Lower leg skin (tissue), 4 donors: Measurements from ENCODE around the gene KLHDC9. TPM values are rescaled to one million over a fixed set of nuclear protein-coding genes. Genes with fewer than 3 reads are reported as not detected.
A peak's percentile ranks its signal among the peaks of the same experiment; 100 is the strongest.

Experiments
- DNase-seq, 2 donors: peaks; one replicate each; pipeline ENCODE4 v3.0.0-alpha.2; 2019; ENCODE audit warnings: low spot score in 2 of 2
- H3K4me3 ChIP-seq: fragments of 200-600 bp; sonication (generic); 2 replicates; pipeline ENCODE4 v1.5.1; 2017; ENCODE audit warnings: mild to moderate bottlenecking, low read depth; ENCODE audit not compliant: poor library complexity, severe bottlenecking
- POLR2A ChIP-seq, 2 donors: fragments of 450-650 bp; IDR thresholded peaks; one replicate each; pipeline ENCODE4 v1.6.1; 2016 to 2017; ENCODE audit warnings: antibody characterized with exemption in 2 of 2, mild to moderate bottlenecking in 1 of 2, moderate library complexity in 1 of 2
- WGBS, 2 donors: methylation state at CpG; one replicate each; pipeline ENCODE4 v1.1.5; 2018; 5-methylcytosine and 5-hydroxymethylcytosine counted together
- intact Hi-C: fragments of 100-400 bp; cut with DNase I; formaldehyde crosslinking; loops from one replicate; pipeline ENCODE4 v1.15.0; 2023; ENCODE audit warnings: low total_unique reads
- total RNA-seq, 4 donors: library from RNA; depleted of rRNA; stranded (reverse); fragments of >200 nt; gene quantifications; one replicate each; pipeline ENCODE4 v1.1.0, GENCODE V29; 2016
- TF ChIP-seq, protein P1 (sequence below), 3 donors: fragments of 450-650 bp; IDR thresholded peaks; one replicate each; pipeline ENCODE4 v1.5.1; 2016; ENCODE audit warnings: antibody characterized with exemption in 3 of 3, mild to moderate bottlenecking in 3 of 3, moderate library complexity in 2 of 3

KLHDC9 gene
- total RNA-seq, 4 donors from 2014 or later: 0.42 to 4.2 (median 1.9) TPM

DNA sequence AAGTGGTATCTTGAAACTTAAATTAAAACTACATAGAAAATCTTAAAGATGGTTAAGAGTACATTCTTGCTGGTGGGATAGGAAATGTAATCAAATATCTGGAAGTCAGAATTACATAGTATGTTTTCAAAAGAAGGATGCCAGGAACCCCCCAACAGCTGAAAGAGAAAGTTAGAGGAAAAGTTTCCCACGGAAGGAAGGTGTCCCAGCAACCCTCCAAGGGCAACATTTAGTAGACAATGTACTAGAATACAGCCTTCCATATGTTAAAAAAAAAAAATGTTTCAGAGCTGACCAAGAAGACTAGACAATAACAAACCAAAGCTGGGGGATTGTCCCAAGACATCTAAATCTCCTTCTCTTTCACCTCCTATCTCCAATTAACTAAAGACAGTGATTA lies 32.1 kb downstream of the KLHDC9 start:
- no peak for DNase-seq
- H3K4me3 ChIP-seq: no peak overlapping the region
- WGBS, 2 donors: 58 to 64% methylated on average over 1 of the region's 1 CpG
- intact Hi-C loops: no loop called here
- TF ChIP-seq, protein P1, sequence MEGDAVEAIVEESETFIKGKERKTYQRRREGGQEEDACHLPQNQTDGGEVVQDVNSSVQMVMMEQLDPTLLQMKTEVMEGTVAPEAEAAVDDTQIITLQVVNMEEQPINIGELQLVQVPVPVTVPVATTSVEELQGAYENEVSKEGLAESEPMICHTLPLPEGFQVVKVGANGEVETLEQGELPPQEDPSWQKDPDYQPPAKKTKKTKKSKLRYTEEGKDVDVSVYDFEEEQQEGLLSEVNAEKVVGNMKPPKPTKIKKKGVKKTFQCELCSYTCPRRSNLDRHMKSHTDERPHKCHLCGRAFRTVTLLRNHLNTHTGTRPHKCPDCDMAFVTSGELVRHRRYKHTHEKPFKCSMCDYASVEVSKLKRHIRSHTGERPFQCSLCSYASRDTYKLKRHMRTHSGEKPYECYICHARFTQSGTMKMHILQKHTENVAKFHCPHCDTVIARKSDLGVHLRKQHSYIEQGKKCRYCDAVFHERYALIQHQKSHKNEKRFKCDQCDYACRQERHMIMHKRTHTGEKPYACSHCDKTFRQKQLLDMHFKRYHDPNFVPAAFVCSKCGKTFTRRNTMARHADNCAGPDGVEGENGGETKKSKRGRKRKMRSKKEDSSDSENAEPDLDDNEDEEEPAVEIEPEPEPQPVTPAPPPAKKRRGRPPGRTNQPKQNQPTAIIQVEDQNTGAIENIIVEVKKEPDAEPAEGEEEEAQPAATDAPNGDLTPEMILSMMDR (IDR thresholded peaks at IDR 0.05): no peak
- TF ChIP-seq POLR2A (IDR thresholded peaks at IDR 0.05): no peak

DNA sequence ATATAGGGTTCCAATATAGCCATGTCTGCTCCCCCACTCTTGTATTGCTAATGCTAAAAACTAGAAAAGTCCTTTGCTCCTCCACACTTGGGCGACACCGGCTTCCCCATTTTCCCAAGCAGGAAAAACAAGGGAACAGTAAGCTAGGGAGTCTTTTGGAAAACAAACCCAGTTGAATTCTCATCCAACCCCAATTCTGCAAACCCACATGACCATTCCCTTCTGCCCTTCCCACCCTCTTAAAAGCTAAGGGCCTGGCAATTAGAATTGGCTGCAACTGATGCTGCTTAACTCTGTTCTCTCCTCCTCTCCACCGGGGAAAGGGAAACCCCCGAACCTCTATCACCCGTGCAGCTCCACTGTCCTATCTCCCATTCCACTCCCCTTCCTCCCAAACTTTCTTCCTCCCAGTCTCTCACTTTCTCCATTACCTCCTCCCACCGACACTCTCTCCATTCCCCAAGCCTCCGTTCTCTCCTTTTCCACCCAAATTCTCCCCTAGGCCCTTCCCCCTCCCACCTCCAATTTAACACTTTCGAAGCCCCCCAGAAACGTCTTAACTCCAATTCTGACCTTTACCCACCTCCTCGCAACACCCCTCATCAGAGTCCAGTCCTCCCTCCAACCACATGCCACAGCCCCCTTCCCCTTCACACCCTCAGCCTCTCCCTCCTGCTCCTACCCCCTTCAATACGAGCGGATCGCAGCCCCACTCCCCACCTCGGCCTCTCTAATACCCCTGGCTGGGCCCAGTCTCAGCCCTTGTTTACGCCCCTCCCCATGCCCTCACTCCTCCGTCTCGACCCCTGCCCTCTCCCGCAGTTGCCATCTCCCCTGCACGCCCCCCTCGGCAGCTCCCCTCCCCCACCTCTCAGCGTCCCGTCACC lies 33.6 kb downstream of the KLHDC9 start:
- intact Hi-C loops: no loop called here
- 3% methylated on average over 22 of the region's 22 CpGs for WGBS, 2 donors
- DNase-seq: no peak

DNA sequence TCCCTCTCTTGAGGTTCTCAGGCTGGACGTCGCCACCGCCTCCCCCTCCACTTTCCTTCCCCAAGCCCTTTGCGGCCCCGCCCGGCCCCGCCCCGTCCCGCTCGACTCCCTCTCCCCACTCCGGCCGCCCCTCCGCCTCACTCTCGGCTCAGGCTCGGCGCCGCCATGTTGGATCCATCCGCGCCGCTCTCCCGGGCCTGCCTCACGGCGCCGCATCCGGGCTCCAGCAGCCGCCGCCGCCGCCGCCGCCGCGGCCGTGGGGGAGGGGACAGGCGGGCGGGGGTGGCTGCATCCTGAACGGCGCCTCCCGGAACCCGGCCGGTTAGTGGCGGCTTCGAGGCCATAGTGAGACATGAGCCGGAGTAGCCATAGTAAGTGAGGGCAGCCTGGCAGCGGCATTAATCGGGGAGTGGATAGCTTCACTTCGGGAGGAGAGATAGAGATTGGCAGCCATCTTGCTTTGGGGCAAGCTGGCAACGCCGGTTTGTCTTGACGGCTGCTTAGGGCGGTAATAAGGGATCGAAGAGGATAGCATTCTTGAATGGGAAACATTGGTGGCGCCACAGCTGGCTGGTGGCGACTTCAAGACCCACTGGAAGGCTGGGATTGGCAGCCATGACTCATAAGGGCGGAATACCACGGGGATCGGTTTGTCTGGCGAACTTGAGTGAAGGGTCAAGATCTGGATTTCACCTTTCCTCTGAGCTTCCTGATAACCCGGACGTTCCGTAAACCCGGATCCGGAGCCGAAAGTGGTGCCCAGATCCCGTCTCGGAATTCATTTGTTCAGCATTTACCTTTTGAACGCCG lies 34.5 kb downstream of the KLHDC9 start, which contains the start of gene DEDD:
Gene DEDD (minus strand): TSS at position 258 of the 810 bp plus-strand sequence. CDS start 8,205 bp downstream, outside the sequence.
- WGBS, 2 donors: 1% methylated on average over 39 to 64 of the region's 68 CpGs
- peak; percentile 95 to 99 for DNase-seq
- intact Hi-C loops: no loop called here
- peak within 1 kb of the TSS; percentile 60 for H3K4me3 ChIP-seq
- no peak for TF ChIP-seq POLR2A (IDR thresholded peaks at IDR 0.05)
- TF ChIP-seq, protein P1 (IDR thresholded peaks at IDR 0.05): no peak

More for the DNA sequence above, 33.6 kb downstream of the KLHDC9 start:
- TF ChIP-seq POLR2A (IDR thresholded peaks at IDR 0.05): no peak
- TF ChIP-seq, protein P1 (IDR thresholded peaks at IDR 0.05): no peak
- peak overlapping the region; percentile 60 for H3K4me3 ChIP-seq

- no peak for TF ChIP-seq POLR2A (IDR thresholded peaks at IDR 0.05)
- TF ChIP-seq, protein P1 (IDR thresholded peaks at IDR 0.05): no peak
- H3K4me3 ChIP-seq: peak overlapping the region; percentile 60
- no peak for DNase-seq
- intact Hi-C loops: no loop called here
- WGBS, 2 donors: 5 to 6% methylated on average over 11 of the region's 11 CpGs
Observed at GRCh38 chr1:161133220-161133740, 35.1 kb downstream of the KLHDC9 start.

GRCh38 chr1:161137881-161138280 lies 39.7 kb downstream of the KLHDC9 start:
- H3K4me3 ChIP-seq: no peak overlapping the region
- intact Hi-C loops: no loop called here
- TF ChIP-seq, protein P1 (IDR thresholded peaks at IDR 0.05): no peak
- no peak for TF ChIP-seq POLR2A (IDR thresholded peaks at IDR 0.05)
- no peak for DNase-seq
- 61 to 82% methylated on average over 3 of the region's 3 CpGs for WGBS, 2 donors
